Transverse colon (tissue), 4 donors: ENCODE data around the gene CCDC197. TPM values are rescaled to one million over a fixed set of nuclear protein-coding genes. Genes with fewer than 3 reads are reported as not detected.

Experiments
- DNase-seq: peaks from one replicate; pipeline ENCODE4 v3.0.0-alpha.2; 2019
- H3K27ac ChIP-seq, 4 donors: fragments of 200-600 bp; sonication (generic); 2 replicates each; pipeline ENCODE4 v1.5.1; 2016 to 2018; ENCODE audit warnings: inconsistent platforms in 4 of 4
- H3K27me3 ChIP-seq: fragments of 200-600 bp; sonication (generic); 2 replicates; pipeline ENCODE4 v1.5.1; 2017; ENCODE audit warnings: inconsistent platforms
- H3K36me3 ChIP-seq, 4 donors: fragments of 200-600 bp; sonication (generic); 2 replicates each; pipeline ENCODE4 v1.5.1; 2017 to 2019; ENCODE audit warnings: inconsistent platforms in 4 of 4
- H3K4me1 ChIP-seq, 4 donors: fragments of 200-600 bp; sonication (generic); 2 replicates each; pipeline ENCODE4 v1.5.1; 2017 to 2020; ENCODE audit warnings: inconsistent platforms in 4 of 4
- H3K4me3 ChIP-seq, 4 donors: fragments of 200-600 bp; sonication (generic); 1 replicate in 1 of 4; 2 replicates in 3 of 4; pipeline versions ENCODE4 v1.5.1 to v1.6.1; 2017 to 2019; ENCODE audit warnings: inconsistent platforms in 4 of 4
- H3K9me3 ChIP-seq, 2 donors: fragments of 200-600 bp; sonication (generic); 2 replicates each; pipeline ENCODE4 v1.5.1; 2017 to 2019; ENCODE audit warnings: inconsistent platforms in 2 of 2
- EP300 ChIP-seq: sonication (generic); formaldehyde crosslinking; IDR thresholded peaks from one replicate; pipeline ENCODE4 v1.6.1; 2017; ENCODE audit warnings: antibody characterized with exemption, low read depth
- POLR2A ChIP-seq: fragments of 450-650 bp; IDR thresholded peaks from one replicate; pipeline ENCODE4 v1.6.1; 2016; ENCODE audit warnings: antibody characterized with exemption, mild to moderate bottlenecking, moderate library complexity
- POLR2AphosphoS5 ChIP-seq, 3 donors: sonication (generic); formaldehyde crosslinking; IDR thresholded peaks; one replicate each; pipeline ENCODE4 v1.6.1; 2016; ENCODE audit warnings: antibody characterized with exemption in 3 of 3
- WGBS, 2 donors: methylation state at CpG; one replicate each; pipeline ENCODE4 v1.1.5; 2018; ENCODE audit warnings: low coverage in 1 of 2; 5-methylcytosine and 5-hydroxymethylcytosine counted together
- in situ Hi-C, 4 donors: fragments of 200-750 bp; cut with MboI; loops; one replicate each; pipeline versions ENCODE4 v1.15.0 to v1.15.1; 2017; ENCODE audit warnings: low sequenced_read_pairs in 3 of 4, low pct_ligation_motif_present in 1 of 4, low pct_unique_long_range_greater_than_20kb in 1 of 4
- intact Hi-C: fragments of 100-400 bp; cut with DNase I; formaldehyde crosslinking; loops from one replicate; pipeline ENCODE4 v1.15.1; 2023; ENCODE audit warnings: low total_unique reads
- total RNA-seq, 4 donors: library from RNA; depleted of rRNA; stranded (reverse); fragments of >200 nt; gene quantifications; one replicate each; pipeline ENCODE4 v1.1.0, GENCODE V29; 2016
- TF ChIP-seq, protein P1 (sequence below), 5 experiments: fragments of 200-600 bp in 3 of 5; fragments of 450-650 bp in 2 of 5; sonication (generic) in 3 of 5; IDR thresholded peaks; 1 replicate in 2 of 5; 2 replicates in 3 of 5; pipeline ENCODE4 v1.5.1; 2016 to 2017; ENCODE audit warnings: antibody characterized with exemption in 5 of 5, inconsistent platforms in 3 of 5, mild to moderate bottlenecking in 2 of 5, moderate library complexity in 1 of 5

The CCDC197 gene
- total RNA-seq, 4 donors from 2014 or later, result not detected

DNA sequence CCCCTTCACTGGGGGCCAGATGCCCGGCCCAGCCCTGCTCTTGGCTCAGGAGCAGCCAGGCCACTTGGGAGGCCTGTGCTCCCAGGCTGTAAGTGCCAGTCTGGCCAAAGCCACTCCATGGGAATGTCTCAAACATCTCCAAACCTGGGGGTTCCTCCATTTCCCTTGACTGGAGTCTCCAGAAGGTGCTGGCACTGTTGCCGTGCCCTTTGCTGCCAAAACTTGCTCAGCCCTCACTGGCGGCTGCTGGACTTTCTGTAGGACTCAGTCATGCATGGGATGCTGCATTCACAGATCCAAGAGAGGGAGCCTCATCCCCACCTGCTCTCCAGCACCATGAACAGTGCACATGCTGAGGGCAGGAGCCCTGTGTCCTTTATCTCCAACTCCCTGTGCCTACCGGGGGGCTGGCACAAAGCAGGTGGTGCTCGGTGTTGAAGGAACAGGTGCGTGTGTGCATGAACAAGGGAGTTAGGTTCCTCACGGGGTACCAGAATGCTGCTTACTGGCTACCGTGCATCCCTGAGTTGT is 19.4 kb downstream of the CCDC197 start:
- in situ Hi-C loops, result no loop called here
- no peak for DNase-seq

DNA sequence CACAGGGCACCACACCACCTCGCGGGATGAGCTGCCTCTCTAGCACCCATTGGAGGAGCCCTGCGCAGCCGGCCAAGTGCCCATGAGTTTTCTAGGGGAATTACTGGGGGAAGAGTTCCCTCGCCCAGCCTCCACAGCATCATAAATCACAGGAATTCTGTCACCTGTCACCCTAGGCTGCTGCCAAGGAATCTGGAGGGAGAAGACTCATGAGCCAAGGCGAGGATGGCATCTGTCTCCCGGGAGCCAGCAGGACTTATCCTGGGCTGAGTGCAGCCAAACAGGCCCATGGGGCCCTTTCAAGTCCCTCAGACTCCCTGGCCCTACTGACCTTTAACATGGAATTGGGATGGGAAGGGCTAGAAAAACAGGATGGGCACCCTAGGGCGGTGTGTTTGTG is 21.2 kb downstream of the CCDC197 start:
- 67% methylated on average over 8 of the region's 8 CpGs; no CpG with 5 or more reads in 1 of the 2 donors for WGBS, 2 donors
- TF ChIP-seq EP300 (no peak), POLR2AphosphoS5 (IDR thresholded peaks at IDR 0.05) (no peak), POLR2A (no peak)
- TF ChIP-seq, protein P1, sequence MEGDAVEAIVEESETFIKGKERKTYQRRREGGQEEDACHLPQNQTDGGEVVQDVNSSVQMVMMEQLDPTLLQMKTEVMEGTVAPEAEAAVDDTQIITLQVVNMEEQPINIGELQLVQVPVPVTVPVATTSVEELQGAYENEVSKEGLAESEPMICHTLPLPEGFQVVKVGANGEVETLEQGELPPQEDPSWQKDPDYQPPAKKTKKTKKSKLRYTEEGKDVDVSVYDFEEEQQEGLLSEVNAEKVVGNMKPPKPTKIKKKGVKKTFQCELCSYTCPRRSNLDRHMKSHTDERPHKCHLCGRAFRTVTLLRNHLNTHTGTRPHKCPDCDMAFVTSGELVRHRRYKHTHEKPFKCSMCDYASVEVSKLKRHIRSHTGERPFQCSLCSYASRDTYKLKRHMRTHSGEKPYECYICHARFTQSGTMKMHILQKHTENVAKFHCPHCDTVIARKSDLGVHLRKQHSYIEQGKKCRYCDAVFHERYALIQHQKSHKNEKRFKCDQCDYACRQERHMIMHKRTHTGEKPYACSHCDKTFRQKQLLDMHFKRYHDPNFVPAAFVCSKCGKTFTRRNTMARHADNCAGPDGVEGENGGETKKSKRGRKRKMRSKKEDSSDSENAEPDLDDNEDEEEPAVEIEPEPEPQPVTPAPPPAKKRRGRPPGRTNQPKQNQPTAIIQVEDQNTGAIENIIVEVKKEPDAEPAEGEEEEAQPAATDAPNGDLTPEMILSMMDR (IDR thresholded peaks at IDR 0.05), result no peak
- no peak for DNase-seq
- no peak overlapping the region for H3K4me3 ChIP-seq
- H3K27ac ChIP-seq, result no peak overlapping the region
- intact Hi-C loops (no loop called here), in situ Hi-C loops (no loop called here)
- H3K27me3 ChIP-seq, result no peaks in the 10 kb centered on the region
- H3K4me1 ChIP-seq, result no peaks in the 10 kb centered on the region
- H3K36me3 ChIP-seq, result no peaks in the 10 kb centered on the region
- H3K9me3 ChIP-seq, result no peaks in the 10 kb centered on the region

More for the DNA sequence above, 19.4 kb downstream of the CCDC197 start:
- no peaks in the 10 kb centered on the region for H3K36me3 ChIP-seq
- H3K4me3 ChIP-seq, result no peak overlapping the region
- no peaks in the 10 kb centered on the region for H3K9me3 ChIP-seq
- H3K27me3 ChIP-seq, result no peaks in the 10 kb centered on the region
- 85% methylated on average over 8 of the region's 8 CpGs; no CpG with 5 or more reads in 1 of the 2 donors for WGBS, 2 donors
- H3K27ac ChIP-seq, result no peak overlapping the region
- TF ChIP-seq, protein P1 (IDR thresholded peaks at IDR 0.05), result no peak
- TF ChIP-seq EP300 (no peak), POLR2AphosphoS5 (IDR thresholded peaks at IDR 0.05) (no peak), POLR2A (no peak)
- intact Hi-C loops, result no loop called here
- no peaks in the 10 kb centered on the region for H3K4me1 ChIP-seq

DNA sequence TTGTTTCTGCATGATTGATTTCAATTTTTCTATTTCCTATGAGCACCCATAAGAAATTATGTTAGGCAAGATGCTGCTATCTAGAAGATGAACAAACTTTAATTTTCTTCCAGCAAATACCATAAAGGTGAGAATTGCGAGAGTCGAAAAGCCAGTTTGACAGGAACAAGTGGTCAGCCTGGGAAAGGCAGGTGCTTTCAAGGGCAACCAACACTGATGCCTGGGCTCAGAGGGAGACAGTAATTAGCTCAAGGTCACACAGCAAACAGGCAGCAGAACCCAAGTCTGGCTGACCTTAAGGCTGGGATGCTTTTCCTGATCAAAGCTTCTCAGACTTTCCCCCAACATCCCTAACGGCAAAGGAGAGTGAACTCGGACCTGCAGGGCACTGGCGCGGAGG is 22.2 kb downstream of the CCDC197 start:
- no peak for DNase-seq
- no peaks in the 10 kb centered on the region for H3K4me1 ChIP-seq
- no peak overlapping the region for H3K4me3 ChIP-seq
- H3K36me3 ChIP-seq, result no peaks in the 10 kb centered on the region
- WGBS, 2 donors, result 71 to 100% methylated on average over 1 to 6 of the region's 6 CpGs
- no peaks in the 10 kb centered on the region for H3K9me3 ChIP-seq
- in situ Hi-C loops, result no loop called here
- intact Hi-C loops, result no loop called here
- H3K27me3 ChIP-seq, result no peaks in the 10 kb centered on the region
- no peak overlapping the region for H3K27ac ChIP-seq
- TF ChIP-seq, protein P1 (IDR thresholded peaks at IDR 0.05), result no peak
- TF ChIP-seq EP300, result no peak
- TF ChIP-seq POLR2AphosphoS5 (IDR thresholded peaks at IDR 0.05), result no peak
- TF ChIP-seq POLR2A, result no peak

DNA sequence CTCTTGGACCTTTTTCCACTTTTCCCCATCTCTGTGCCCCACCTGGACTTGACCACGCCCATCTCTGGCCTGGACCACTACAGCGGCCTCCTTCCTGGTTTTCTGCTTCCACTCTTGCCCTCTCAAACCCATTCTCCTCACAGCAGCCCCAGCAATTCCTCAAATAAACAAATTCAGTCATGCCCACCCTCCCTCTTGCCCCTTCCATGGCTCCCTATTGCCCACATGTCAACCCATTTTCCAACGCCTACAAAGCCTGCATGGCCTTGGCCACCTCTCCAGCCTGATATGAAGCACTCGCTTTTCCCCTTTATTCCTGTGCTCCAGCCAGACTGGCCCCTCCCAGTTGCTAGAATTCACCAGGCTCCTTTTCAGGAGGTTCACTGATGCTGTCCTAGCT is 23.2 kb downstream of the CCDC197 start:
- no peaks in the 10 kb centered on the region for H3K36me3 ChIP-seq
- H3K4me3 ChIP-seq, result no peak overlapping the region
- WGBS, 2 donors, result 88% methylated on average over 4 of the region's 4 CpGs; no CpG with 5 or more reads in 1 of the 2 donors
- TF ChIP-seq POLR2AphosphoS5 (IDR thresholded peaks at IDR 0.05), result no peak
- no peak for TF ChIP-seq EP300
- TF ChIP-seq, protein P1 (IDR thresholded peaks at IDR 0.05), result no peak
- no peak for TF ChIP-seq POLR2A
- DNase-seq, result no peak
- H3K4me1 ChIP-seq, result no peaks in the 10 kb centered on the region
- no peaks in the 10 kb centered on the region for H3K27me3 ChIP-seq
- no peaks in the 10 kb centered on the region for H3K9me3 ChIP-seq
- intact Hi-C loops, result no loop called here
- in situ Hi-C loops, result no loop called here
- no peak overlapping the region for H3K27ac ChIP-seq
